Naive thymus-derived CD4-positive, alpha-beta T cell (primary cell): ENCODE data around the gene GLOD5. TPM values are rescaled to one million over a fixed set of nuclear protein-coding genes. Genes with fewer than 3 reads are reported as not detected.

Source experiments
- ATAC-seq: fragments of 150-1000 bp; cut with Tn5 transposase; 2 replicates; pipeline ENCODE4 v1.10.0; 2021; ENCODE audit warnings: mild to moderate bottlenecking, moderate library complexity
- CTCF ChIA-PET: fragments of 350-600 bp; sonication (Branson Sonifier 250); formaldehyde crosslinking; loops from one replicate; lab custom pipeline; 2021; ENCODE audit warnings: antibody characterized with exemption; lab: Charles Lee
- POLR2A ChIA-PET: fragments of 350-600 bp; sonication (Branson Sonifier 250); formaldehyde crosslinking; loops from one replicate; lab custom pipeline; 2021; ENCODE audit warnings: antibody characterized with exemption, inconsistent platforms; lab: Charles Lee
- DNase-seq, 9 donors: peaks; one replicate each; pipeline versions ENCODE4 v3.0.0 to v3.0.0-alpha.2; 2020 to 2022; ENCODE audit warnings: mixed read lengths in 1 of 9
- H3K27ac ChIP-seq: one replicate; pipeline ENCODE4 v1.7.0; 2013; ENCODE audit warnings: mild to moderate bottlenecking, low read depth, low read length, moderate library complexity
- H3K27me3 ChIP-seq, 2 donors: one replicate each; pipeline ENCODE4 v1.7.0; 2013; ENCODE audit warnings: low read length in 2 of 2, mild to moderate bottlenecking in 2 of 2, moderate library complexity in 2 of 2; ENCODE audit not compliant: control insufficient read depth in 2 of 2, insufficient read depth in 2 of 2
- H3K36me3 ChIP-seq, 3 experiments: 1 replicate in 2 of 3; 2 replicates in 1 of 3; pipeline ENCODE4 v1.7.0; 2013; ENCODE audit warnings: low read length in 3 of 3, mild to moderate bottlenecking in 3 of 3, moderate library complexity in 1 of 3; ENCODE audit not compliant: insufficient read depth in 3 of 3, control insufficient read depth in 2 of 3
- H3K4me1 ChIP-seq, 2 donors: one replicate each; pipeline ENCODE4 v1.7.0; 2013; ENCODE audit warnings: low read length in 2 of 2, mild to moderate bottlenecking in 2 of 2, moderate library complexity in 1 of 2; ENCODE audit not compliant: control insufficient read depth in 2 of 2, insufficient read depth in 2 of 2
- H3K4me3 ChIP-seq: 2 replicates; pipeline ENCODE4 v1.7.0; 2013; ENCODE audit warnings: mild to moderate bottlenecking, low read length
- H3K9me3 ChIP-seq, 3 experiments: 1 replicate in 2 of 3; 2 replicates in 1 of 3; pipeline ENCODE4 v1.7.0; 2013; ENCODE audit warnings: low read length in 3 of 3; ENCODE audit not compliant: control insufficient read depth in 2 of 3
- H3K27ac Mint-ChIP-seq, 9 donors: one replicate each; pipeline ENCODE4 v1.8.0; 2020 to 2022; ENCODE audit warnings: mixed read lengths in 9 of 9, mild to moderate bottlenecking in 8 of 9, moderate library complexity in 5 of 9, inconsistent platforms in 2 of 9
- H3K27me3 Mint-ChIP-seq, 5 donors: one replicate each; pipeline ENCODE4 v1.8.0; 2021 to 2022; ENCODE audit warnings: mixed read lengths in 5 of 5, mild to moderate bottlenecking in 1 of 5
- H3K36me3 Mint-ChIP-seq, 5 donors: one replicate each; pipeline ENCODE4 v1.8.0; 2020 to 2022; ENCODE audit warnings: mixed read lengths in 5 of 5, mild to moderate bottlenecking in 3 of 5, inconsistent platforms in 1 of 5
- H3K4me1 Mint-ChIP-seq, 7 donors: one replicate each; pipeline ENCODE4 v1.8.0; 2020 to 2022; ENCODE audit warnings: mixed read lengths in 7 of 7, mild to moderate bottlenecking in 3 of 7, inconsistent platforms in 1 of 7
- H3K4me3 Mint-ChIP-seq, 10 donors: one replicate each; pipeline ENCODE4 v1.8.0; 2020 to 2022; ENCODE audit warnings: mild to moderate bottlenecking in 10 of 10, mixed read lengths in 10 of 10, moderate library complexity in 6 of 10, inconsistent platforms in 2 of 10
- H3K9me3 Mint-ChIP-seq, 11 donors: one replicate each; pipeline ENCODE4 v1.8.0; 2020 to 2022; ENCODE audit warnings: mixed read lengths in 11 of 11, mild to moderate bottlenecking in 4 of 11, inconsistent platforms in 1 of 11, moderate library complexity in 1 of 11
- intact Hi-C, 2 donors: fragments of 100-400 bp; cut with micrococcal nuclease; formaldehyde crosslinking; loops; one replicate each; pipeline ENCODE4 v1.15.1; 2023
- polyA plus RNA-seq, 2 donors: library from polyadenylated mRNA; unstranded; fragments of 300-500 nt; fragmentation: Illumina TruSeq; gene quantifications; one replicate each; pipeline ENCODE4 v1.2.3, GENCODE V29; 2021
- total RNA-seq, 6 experiments: library from RNA in 5 of 6; stranded (reverse) in 5 of 6; gene quantifications; 1 replicate in 5 of 6; 2 replicates in 1 of 6; pipeline ENCODE4 v1.2.3 and lab custom pipeline; 2021 to 2026

Gene GLOD5
- total and polyA plus RNA-seq, 7 experiments from 2014 or later: not detected

GRCh38 chrX:48747415-48748016 lies 14.0 kb upstream of the GLOD5 start:
- no peaks in the 10 kb centered on the region for H3K4me1 ChIP-seq
- no peak overlapping the region for H3K4me3 ChIP-seq
- H3K27ac ChIP-seq: no peak overlapping the region
- Mint-ChIP-seq H3K4me1 (peaks cover 0 to 9% (median 5%) of the 10 kb centered on the region in 7 donors), H3K27ac (no peak overlapping the region), H3K4me3 (no peak overlapping the region), H3K27me3 (no peaks in the 10 kb centered on the region), H3K9me3 (no peaks in the 10 kb centered on the region), H3K36me3 (no peaks in the 10 kb centered on the region)
- H3K27me3 ChIP-seq: no peaks in the 10 kb centered on the region
- no peaks in the 10 kb centered on the region for H3K9me3 ChIP-seq
- no peaks in the 10 kb centered on the region for H3K36me3 ChIP-seq
- DNase-seq (no peak), ATAC-seq (no peak)
- intact Hi-C loops: no loop called here
- POLR2A ChIA-PET: no interaction called here
- CTCF ChIA-PET: no interaction called here

- Mint-ChIP-seq H3K4me3 (no peak overlapping the region), H3K36me3 (no peaks in the 10 kb centered on the region), H3K27ac (no peak overlapping the region), H3K9me3 (no peaks in the 10 kb centered on the region), H3K4me1 (peaks cover 0 to 9% (median 5%) of the 10 kb centered on the region in 7 donors), H3K27me3 (no peaks in the 10 kb centered on the region)
- Histone ChIP-seq H3K27ac (no peak overlapping the region), H3K36me3 (no peaks in the 10 kb centered on the region), H3K4me1 (no peaks in the 10 kb centered on the region), H3K9me3 (no peaks in the 10 kb centered on the region), H3K27me3 (no peaks in the 10 kb centered on the region), H3K4me3 (no peak overlapping the region)
- ATAC-seq: no peak
- no peak for DNase-seq
- CTCF ChIA-PET: no interaction called here
- intact Hi-C loops: no loop called here
- POLR2A ChIA-PET: interaction anchor here (0.9 kb wide), 1 partner anchor 12 kb away, joined by 4 read pairs; no protein-coding TSS in a partner anchor
Observed at GRCh38 chrX:48749182-48749581, 12.4 kb upstream of the GLOD5 start.

- H3K4me3 ChIP-seq: no peak overlapping the region
- H3K27ac Mint-ChIP-seq: peak overlapping the region in 2 of 9 donors; percentile 43 to 80
- H3K27me3 Mint-ChIP-seq: no peaks in the 10 kb centered on the region
- H3K4me1 Mint-ChIP-seq: peaks cover 0 to 9% (median 5%) of the 10 kb centered on the region in 7 donors
- H3K9me3 Mint-ChIP-seq: no peaks in the 10 kb centered on the region
- no peaks in the 10 kb centered on the region for H3K36me3 ChIP-seq
- H3K4me1 ChIP-seq: no peaks in the 10 kb centered on the region
- no peaks in the 10 kb centered on the region for H3K36me3 Mint-ChIP-seq
- no peaks in the 10 kb centered on the region for H3K27me3 ChIP-seq
- H3K27ac ChIP-seq: no peak overlapping the region
- intact Hi-C loops: no loop called here
- ChIA-PET POLR2A (no interaction called here), CTCF (no interaction called here)
- peak overlapping the region in 2 of 10 donors; percentile 8 to 32 for H3K4me3 Mint-ChIP-seq
- ATAC-seq: no peak
- DNase-seq: no peak
- H3K9me3 ChIP-seq: no peaks in the 10 kb centered on the region
Observed at GRCh38 chrX:48751343-48751742, 10.2 kb upstream of the GLOD5 start.

GRCh38 chrX:48752498-48752897 lies 9.0 kb upstream of the GLOD5 start:
- peaks cover 0 to 9% (median 5%) of the 10 kb centered on the region in 7 donors for H3K4me1 Mint-ChIP-seq
- no peaks in the 10 kb centered on the region for H3K36me3 Mint-ChIP-seq
- H3K4me3 Mint-ChIP-seq: no peak overlapping the region
- no peaks in the 10 kb centered on the region for H3K36me3 ChIP-seq
- intact Hi-C loops: no loop called here
- POLR2A ChIA-PET: interaction anchor here (0.5 kb wide), 1 partner anchor 659 kb away, joined by 3 read pairs; no protein-coding TSS in a partner anchor
- no peak overlapping the region for H3K4me3 ChIP-seq
- H3K27me3 ChIP-seq: no peaks in the 10 kb centered on the region
- no peaks in the 10 kb centered on the region for H3K9me3 Mint-ChIP-seq
- ATAC-seq (no peak), DNase-seq (no peak)
- no peak overlapping the region for H3K27ac Mint-ChIP-seq
- no peaks in the 10 kb centered on the region for H3K4me1 ChIP-seq
- CTCF ChIA-PET: no interaction called here
- no peaks in the 10 kb centered on the region for H3K9me3 ChIP-seq
- no peak overlapping the region for H3K27ac ChIP-seq
- no peaks in the 10 kb centered on the region for H3K27me3 Mint-ChIP-seq

- ATAC-seq (no peak), DNase-seq (no peak)
- H3K4me3 ChIP-seq: no peak overlapping the region
- H3K27ac ChIP-seq: no peak overlapping the region
- H3K27me3 ChIP-seq: no peaks in the 10 kb centered on the region
- no peak overlapping the region for H3K27ac Mint-ChIP-seq
- no peaks in the 10 kb centered on the region for H3K4me1 ChIP-seq
- H3K36me3 Mint-ChIP-seq: no peaks in the 10 kb centered on the region
- H3K4me1 Mint-ChIP-seq: peaks cover 0 to 9% (median 5%) of the 10 kb centered on the region in 7 donors
- intact Hi-C loops: no loop called here
- POLR2A ChIA-PET: no interaction called here
- CTCF ChIA-PET: no interaction called here
- H3K9me3 ChIP-seq: no peaks in the 10 kb centered on the region
- no peaks in the 10 kb centered on the region for H3K27me3 Mint-ChIP-seq
- H3K4me3 Mint-ChIP-seq: no peak overlapping the region
- H3K9me3 Mint-ChIP-seq: no peaks in the 10 kb centered on the region
- H3K36me3 ChIP-seq: no peaks in the 10 kb centered on the region
Observed at GRCh38 chrX:48753708-48754228, 7.8 kb upstream of the GLOD5 start.

- Mint-ChIP-seq H3K36me3 (no peaks in the 10 kb centered on the region), H3K27me3 (no peaks in the 10 kb centered on the region), H3K9me3 (no peaks in the 10 kb centered on the region), H3K27ac (no peak overlapping the region), H3K4me3 (no peak overlapping the region), H3K4me1 (peaks cover 0 to 9% (median 5%) of the 10 kb centered on the region in 7 donors)
- no peak for ATAC-seq
- ChIA-PET CTCF (no interaction called here), POLR2A (no interaction called here)
- Histone ChIP-seq H3K36me3 (no peaks in the 10 kb centered on the region), H3K4me3 (no peak overlapping the region), H3K4me1 (no peaks in the 10 kb centered on the region), H3K9me3 (no peaks in the 10 kb centered on the region), H3K27ac (no peak overlapping the region), H3K27me3 (no peaks in the 10 kb centered on the region)
- no peak for DNase-seq
- intact Hi-C loops: no loop called here
Observed at GRCh38 chrX:48754238-48754637, 7.3 kb upstream of the GLOD5 start.

- Histone ChIP-seq H3K27ac (no peak overlapping the region), H3K27me3 (no peaks in the 10 kb centered on the region), H3K36me3 (no peaks in the 10 kb centered on the region), H3K4me3 (no peak overlapping the region), H3K4me1 (no peaks in the 10 kb centered on the region), H3K9me3 (no peaks in the 10 kb centered on the region)
- Mint-ChIP-seq H3K27me3 (peaks cover 0 to 5% (median 0%) of the 10 kb centered on the region in 5 donors), H3K4me3 (no peak overlapping the region), H3K27ac (no peak overlapping the region), H3K4me1 (no peaks in the 10 kb centered on the region), H3K36me3 (no peaks in the 10 kb centered on the region), H3K9me3 (no peaks in the 10 kb centered on the region)
- DNase-seq: no peak
- ChIA-PET POLR2A (no interaction called here), CTCF (no interaction called here)
- intact Hi-C loops: no loop called here
- ATAC-seq: no peak
Observed at GRCh38 chrX:48769230-48769629, 7.7 kb downstream of the GLOD5 start.
